ENCODE data around the gene PAM. TPM values are rescaled to one million over a fixed set of nuclear protein-coding genes. Genes with fewer than 3 reads are reported as not detected.

The PAM gene
- total and polyA plus RNA-seq, 2 of the 8 experiments (the other 6 are each of a cell fraction or from before 2014, with no cell fraction given): 30.4 to 67.8 TPM

GRCh38 chr5:102767862-102768261, 12.8 kb downstream of the PAM start:
- Histone ChIP-seq H3K23me2 (ENCODE audit: low read depth, low read length) (no peaks in the 10 kb centered on the region), H2AK5ac (ENCODE audit: low read depth, low read length) (no peak overlapping the region), H4K8ac (ENCODE audit: extremely low read depth, insufficient read depth, low read length) (no peak overlapping the region), H3K4me3 (ENCODE audit: extremely low read depth in 1 of 4, insufficient read depth in 2 of 4, low read depth in 3 of 4, low read length in 4 of 4) (no peak overlapping the region), H2AFZ (ENCODE audit: low read length) (no peak overlapping the region), H4K5ac (ENCODE audit: insufficient read length, low read depth, low read length) (no peak overlapping the region), H3K27me3 (replicated peaks in 1 of 4; ENCODE audit: control insufficient read depth in 3 of 4, extremely low read depth in 1 of 4, insufficient read depth in 3 of 4, low read length in 3 of 4) (no peaks in the 10 kb centered on the region), H3K4ac (replicated peaks; ENCODE audit: insufficient read length, low read depth, low read length) (no peak overlapping the region), H3K27ac (ENCODE audit: low read depth, low read length) (no peak overlapping the region), H3K79me2 (ENCODE audit: control insufficient read depth in 1 of 2, insufficient read depth in 2 of 2, low read length in 2 of 2) (peaks cover 0 to 44% of the 10 kb centered on the region in 2 experiments; a peak in 2 of 4 replicates), H3K36me3 (ENCODE audit: control insufficient read depth in 2 of 4, insufficient read depth in 4 of 4, low read length in 3 of 4) (no peaks in the 10 kb centered on the region), H4K91ac (replicated peaks; ENCODE audit: insufficient read length, low read length) (no peak overlapping the region), H3K9me3 (ENCODE audit: insufficient read depth in 2 of 2, low read depth in 1 of 2, low read length in 1 of 2) (no peaks in the 10 kb centered on the region), H2BK15ac (ENCODE audit: low read length) (no peak overlapping the region), H3K18ac (ENCODE audit: extremely low read depth, low read length) (no peak overlapping the region), H3K56ac (replicated peaks; ENCODE audit: insufficient read length, low read depth, low read length) (no peak overlapping the region), H3K14ac (ENCODE audit: insufficient read length) (no peak overlapping the region), H3K23ac (ENCODE audit: insufficient read length) (no peak overlapping the region), H2BK12ac (ENCODE audit: low read depth, low read length) (no peak overlapping the region), H2BK5ac (ENCODE audit: low read depth, low read length) (no peak overlapping the region), H4K20me1 (replicated peaks in 1 of 2; ENCODE audit: control insufficient read depth in 1 of 2, insufficient read depth in 2 of 2, low read length in 2 of 2) (no peaks in the 10 kb centered on the region), H3K4me1 (replicated peaks in 1 of 4; ENCODE audit: control insufficient read depth in 3 of 4, insufficient read depth in 4 of 4, low read length in 3 of 4) (peaks cover 0 to 10% (median 5%) of the 10 kb centered on the region in 4 experiments; a peak in 4 of 7 replicates), H2BK120ac (replicated peaks; ENCODE audit: low read depth, low read length) (no peak overlapping the region), H2BK20ac (ENCODE audit: low read length) (no peak overlapping the region), H3K4me2 (ENCODE audit: insufficient read depth in 1 of 2, low read depth in 2 of 2, low read length in 2 of 2) (no peak overlapping the region), H3K9ac (replicated peaks in 1 of 4; ENCODE audit: extremely low read depth in 1 of 4, low read depth in 3 of 4, low read length in 3 of 4) (no peak overlapping the region), H3K79me1 (ENCODE audit: low read depth, low read length) (peaks cover 2% of the 10 kb centered on the region; the same call in 1 of the 2 replicates)
- ChIA-PET CTCF (ENCODE audit: partially characterized antibody) (interaction anchor here (1.4 kb wide), 1 partner anchor 12 kb away, joined by 6 read pairs; no protein-coding TSS in a partner anchor), POLR2A (ENCODE audit: partially characterized antibody) (no interaction called here)
- WGBS, 2 experiments (ENCODE audit: extremely low coverage in 1 of 2, insufficient coverage in 1 of 2, insufficient read length in 1 of 2, insufficient replicate concordance in 2 of 2, low coverage in 1 of 2, low lambda C conversion rate in 2 of 2, missing lambda C conversion rate in 1 of 2): 91% methylated on average over 2 of the region's 2 CpGs; no CpG with 5 or more reads in 1 of the 2 experiments
- no peak for FAIRE-seq
- TF ChIP-seq SRF (IDR thresholded peaks at IDR 0.05; ENCODE audit: low read depth, low read length): no peak
- TF ChIP-seq TEAD4 (IDR thresholded peaks at IDR 0.05; ENCODE audit: low read depth, low read length): no peak
- no peak for TF ChIP-seq JUN (IDR thresholded peaks at IDR 0.05; ENCODE audit: low read depth, low read length)
- TF ChIP-seq RXRA (IDR thresholded peaks at IDR 0.05; ENCODE audit: insufficient read depth, low read depth, low read length): no peak
- no peak for TF ChIP-seq HDAC6 (IDR thresholded peaks at IDR 0.05; ENCODE audit: low read depth, low read length)
- no peak for TF ChIP-seq SIN3A (conservative IDR thresholded peaks at IDR 0.05 in 1 of 2, IDR thresholded peaks at IDR 0.05 in 1 of 2; ENCODE audit: low read depth in 1 of 2, low read length in 2 of 2)
- TF ChIP-seq KDM4A (IDR thresholded peaks at IDR 0.05; ENCODE audit: low read depth, low read length, severe bottlenecking): no peak
- TF ChIP-seq BCL11A (IDR thresholded peaks at IDR 0.05; ENCODE audit: low read depth in 2 of 2, low read length in 2 of 2): no peak
- no peak for TF ChIP-seq RBBP5 (IDR thresholded peaks at IDR 0.05; ENCODE audit: borderline replicate concordance, low read depth, low read length)
- DNase-seq (ENCODE audit: low read depth in 1 of 2, low spot score in 2 of 2): no peak

Data from H1 (cell line).